SJCRH30 (cell line): ENCODE measurements around the gene GRIK1. TPM values are rescaled to one million over a fixed set of nuclear protein-coding genes. Genes with fewer than 3 reads are reported as not detected.

Experiments
- DNase-seq, 2 experiments: peaks; one replicate each; pipeline ENCODE4 v3.0.0-alpha.2; 2015 to 2020
- H3K27ac ChIP-seq: fragments of 250-450 bp; sonication (Bioruptor Pico); 2 replicates; pipeline ENCODE4 v1.5.1; 2020; ENCODE audit warnings: mild to moderate bottlenecking, moderate library complexity
- H3K27me3 ChIP-seq: fragments of 250-450 bp; sonication (Bioruptor Pico); 2 replicates; pipeline ENCODE4 v1.5.1; 2020; ENCODE audit warnings: mild to moderate bottlenecking, moderate library complexity
- H3K36me3 ChIP-seq: fragments of 250-450 bp; sonication (Bioruptor Pico); 2 replicates; pipeline ENCODE4 v1.5.1; 2020; ENCODE audit warnings: mild to moderate bottlenecking, moderate library complexity
- H3K4me1 ChIP-seq: fragments of 250-450 bp; sonication (Bioruptor Pico); 2 replicates; pipeline ENCODE4 v1.5.1; 2020; ENCODE audit warnings: mild to moderate bottlenecking, moderate library complexity
- H3K4me3 ChIP-seq: fragments of 250-450 bp; sonication (Bioruptor Pico); 2 replicates; pipeline ENCODE4 v1.5.1; 2020; ENCODE audit warnings: mild to moderate bottlenecking, moderate library complexity
- H3K9me3 ChIP-seq: fragments of 250-450 bp; sonication (Bioruptor Pico); replicated peaks from 2 replicates; pipeline ENCODE4 v1.5.1; 2020; ENCODE audit warnings: mild to moderate bottlenecking, moderate library complexity
- total RNA-seq: library from RNA; depleted of rRNA; stranded (reverse); fragments of >200 nt; shearing (Covaris generic); gene quantifications from 2 replicates; pipeline ENCODE4 v1.2.3, GENCODE V29; 2014; rRNA removed

GRIK1 gene
- total RNA-seq, 1 experiment from 2014 or later = not detected

- no peak overlapping the region for H3K4me3 ChIP-seq
- no peak for DNase-seq
- no peak overlapping the region for H3K27ac ChIP-seq
- H3K27me3 ChIP-seq = no peaks in the 10 kb centered on the region
- H3K4me1 ChIP-seq = no peaks in the 10 kb centered on the region
- no peaks in the 10 kb centered on the region for H3K36me3 ChIP-seq
- peaks cover 3% of the 10 kb centered on the region; the same call in 1 of the 2 replicates for H3K9me3 ChIP-seq
Observed at GRCh38 chr21:29496337-29496736, 443.5 kb downstream of the GRIK1 start.

DNA sequence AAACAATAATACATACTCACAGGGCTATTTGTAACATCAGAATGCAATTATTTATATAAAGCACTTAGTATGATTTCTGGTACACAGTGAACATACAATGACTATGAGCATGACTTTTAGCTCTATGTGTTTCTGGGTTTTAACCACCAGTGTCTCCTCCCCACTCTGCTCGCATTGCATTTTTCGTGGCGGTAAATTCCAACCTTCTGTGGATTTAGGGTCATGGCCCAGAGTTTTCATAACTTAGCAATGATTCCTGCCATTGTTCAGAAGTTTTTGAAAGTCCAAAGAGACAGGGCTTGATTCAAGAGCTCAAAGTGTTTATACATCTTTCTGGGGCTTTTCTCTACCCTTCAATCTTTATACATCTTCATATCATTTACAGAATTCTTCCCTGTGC lies 449.8 kb downstream of the GRIK1 start:
- Histone ChIP-seq H3K27me3 (no peaks in the 10 kb centered on the region), H3K4me1 (no peaks in the 10 kb centered on the region), H3K36me3 (no peaks in the 10 kb centered on the region), H3K27ac (no peak overlapping the region), H3K9me3 (no peaks in the 10 kb centered on the region), H3K4me3 (no peak overlapping the region)
- DNase-seq = no peak

DNA sequence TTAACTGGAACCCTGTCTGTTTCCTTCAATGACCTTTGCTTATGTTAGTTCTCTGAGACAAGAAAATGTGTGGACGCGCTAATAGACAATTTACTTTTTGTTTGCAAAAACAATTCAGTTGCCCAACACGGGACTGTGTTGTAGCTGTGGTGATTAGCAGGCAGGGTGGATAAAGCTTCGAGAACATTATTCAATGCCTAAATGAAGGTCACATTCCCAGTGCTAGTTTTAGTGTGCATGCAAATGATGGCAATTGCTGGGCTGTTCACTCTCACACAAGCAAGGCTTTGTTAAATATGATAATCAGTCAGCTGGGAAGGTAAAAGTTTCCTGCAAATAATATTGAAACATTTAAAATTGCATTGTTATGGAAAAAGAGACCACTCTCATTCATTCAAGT lies 452.6 kb downstream of the GRIK1 start:
- H3K27ac ChIP-seq = no peak overlapping the region
- no peak for DNase-seq
- H3K36me3 ChIP-seq = no peaks in the 10 kb centered on the region
- no peak overlapping the region for H3K4me3 ChIP-seq
- H3K27me3 ChIP-seq = no peaks in the 10 kb centered on the region
- no peaks in the 10 kb centered on the region for H3K9me3 ChIP-seq
- no peaks in the 10 kb centered on the region for H3K4me1 ChIP-seq

Other genes starting within 250 kb of the GRIK1 start
- not detected in 2 replicates for gene CLDN17, start 226.8 kb upstream of the GRIK1 start, total RNA-seq